Measurements from ENCODE around the gene TBL1X.

- TF ChIP-seq CTCF (IDR thresholded peaks at IDR 0.05) (no peak), POLR2A (IDR thresholded peaks at IDR 0.05) (no peak), EP300 (IDR thresholded peaks at IDR 0.05) (no peak), POLR2AphosphoS5 (IDR thresholded peaks at IDR 0.05) (no peak)
Measured at GRCh38 chrX:9745417-9746115, 280.7 kb downstream of the TBL1X start.

Measured in stomach (tissue), 4 donors.